Bone marrow (tissue), 2 donors: Measurements from ENCODE around the gene KLK13.

ENCODE experiments used
- DNase-seq, 2 donors: peaks; one replicate each; lab custom pipeline; 2025; lab: John Stamatoyannopoulos, UW

KLK13 gene

DNA sequence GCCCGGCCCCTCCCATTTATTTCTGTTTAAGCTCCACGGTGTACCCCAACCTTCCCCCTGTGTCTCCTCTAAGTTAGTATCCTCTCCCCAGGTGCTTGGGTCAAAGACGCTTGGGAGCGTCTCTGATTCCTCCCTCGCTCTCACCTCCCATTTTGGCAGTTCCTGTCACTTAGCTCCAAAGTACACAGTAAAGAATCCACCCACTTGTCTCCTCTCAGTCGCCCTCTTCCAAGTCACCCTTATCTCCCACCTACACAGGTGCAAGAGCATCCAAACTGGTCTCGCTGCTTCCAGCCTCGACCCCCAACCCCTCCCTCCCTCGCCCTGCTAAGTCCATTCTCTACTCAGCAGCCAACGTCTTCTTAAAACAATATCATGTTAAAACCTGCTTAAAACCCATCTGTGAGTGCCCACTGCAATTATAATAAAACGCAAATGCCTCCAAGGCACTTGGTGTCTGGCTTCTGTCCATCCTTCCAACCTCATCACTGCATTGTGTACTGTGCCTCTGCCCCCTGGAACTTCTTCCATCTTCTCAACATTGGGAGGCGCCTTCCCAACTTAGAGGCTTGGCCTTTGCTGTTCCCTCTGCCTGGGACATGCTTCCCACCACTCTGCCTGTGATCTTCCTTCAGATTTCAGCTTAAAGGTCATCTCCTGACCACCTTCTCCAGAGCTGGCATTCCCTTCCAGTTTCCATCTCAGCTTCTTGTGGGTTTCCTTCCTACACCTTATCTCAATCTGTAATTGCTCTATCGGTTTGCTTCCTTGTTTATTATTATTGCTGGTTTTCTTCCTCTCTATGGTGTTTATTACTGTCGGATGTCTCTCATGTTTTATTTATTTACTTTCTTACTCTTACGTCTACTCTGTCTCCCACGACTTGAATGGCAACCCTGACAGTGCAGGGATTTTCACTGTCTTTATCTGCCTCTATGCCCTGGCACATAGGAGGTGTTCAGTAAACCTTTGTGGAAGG, 27.3 kb upstream of the KLK13 start:
- no peak for DNase-seq

DNA sequence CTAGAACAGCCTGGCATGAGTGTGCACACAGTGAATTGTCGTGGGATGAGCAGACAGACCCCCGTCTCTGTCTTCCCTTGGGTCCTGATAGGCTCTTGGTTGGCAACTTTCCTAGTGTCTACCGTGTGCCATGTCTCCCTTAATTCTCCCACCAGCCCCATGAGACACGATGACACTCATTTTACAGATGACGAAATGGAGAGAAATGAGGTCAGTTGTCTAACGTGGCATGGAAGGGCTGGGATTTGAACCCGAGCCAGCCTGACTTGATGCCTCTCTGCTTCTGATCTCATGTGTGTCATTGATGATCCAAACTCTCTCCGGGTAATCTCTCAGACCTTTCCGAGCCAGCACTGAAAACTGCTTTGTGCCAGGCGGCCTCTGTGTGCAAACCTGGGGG, 26.2 kb upstream of the KLK13 start:
- DNase-seq, result no peak

DNA sequence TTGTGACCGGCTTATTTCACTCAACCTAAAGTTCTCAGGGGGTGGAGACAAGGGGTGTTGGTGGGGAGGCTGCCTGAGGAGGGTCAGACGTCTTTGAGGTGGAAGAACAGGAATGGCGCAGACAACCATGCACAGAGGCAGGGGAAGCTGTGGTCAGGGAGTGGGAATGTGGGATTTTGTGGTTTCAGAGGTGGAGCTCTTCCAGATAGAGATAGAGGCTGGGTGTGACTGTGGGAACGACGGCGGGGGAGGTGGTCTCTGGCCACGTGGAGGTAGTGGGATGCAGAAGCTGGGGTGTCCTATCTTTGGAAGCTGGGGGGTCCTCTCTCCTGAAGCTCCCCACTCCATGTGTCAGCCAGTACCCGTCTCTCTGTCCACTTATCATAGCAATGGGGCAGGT, 25.6 kb upstream of the KLK13 start:
- no peak for DNase-seq

DNA sequence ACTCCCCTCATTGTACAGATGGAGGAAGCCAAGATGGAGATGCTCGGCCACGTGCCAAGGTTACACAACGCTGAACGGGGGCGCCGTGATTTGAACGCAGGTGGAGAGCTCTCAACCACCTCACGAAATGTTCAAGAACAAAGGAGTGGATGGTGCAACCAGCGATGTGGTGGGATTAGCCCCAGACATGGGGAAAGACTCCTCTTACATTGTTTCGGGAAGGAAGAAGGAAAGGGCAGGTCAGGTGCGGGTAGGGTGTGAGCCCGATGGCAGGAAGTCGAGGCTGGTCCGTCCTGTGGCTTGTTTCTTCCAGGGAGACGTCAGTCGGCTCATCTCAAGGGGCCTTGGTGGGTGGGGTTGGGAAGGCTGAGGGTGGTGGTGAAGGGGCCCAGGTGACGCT, 24.9 kb upstream of the KLK13 start:
- DNase-seq, result no peak

DNA sequence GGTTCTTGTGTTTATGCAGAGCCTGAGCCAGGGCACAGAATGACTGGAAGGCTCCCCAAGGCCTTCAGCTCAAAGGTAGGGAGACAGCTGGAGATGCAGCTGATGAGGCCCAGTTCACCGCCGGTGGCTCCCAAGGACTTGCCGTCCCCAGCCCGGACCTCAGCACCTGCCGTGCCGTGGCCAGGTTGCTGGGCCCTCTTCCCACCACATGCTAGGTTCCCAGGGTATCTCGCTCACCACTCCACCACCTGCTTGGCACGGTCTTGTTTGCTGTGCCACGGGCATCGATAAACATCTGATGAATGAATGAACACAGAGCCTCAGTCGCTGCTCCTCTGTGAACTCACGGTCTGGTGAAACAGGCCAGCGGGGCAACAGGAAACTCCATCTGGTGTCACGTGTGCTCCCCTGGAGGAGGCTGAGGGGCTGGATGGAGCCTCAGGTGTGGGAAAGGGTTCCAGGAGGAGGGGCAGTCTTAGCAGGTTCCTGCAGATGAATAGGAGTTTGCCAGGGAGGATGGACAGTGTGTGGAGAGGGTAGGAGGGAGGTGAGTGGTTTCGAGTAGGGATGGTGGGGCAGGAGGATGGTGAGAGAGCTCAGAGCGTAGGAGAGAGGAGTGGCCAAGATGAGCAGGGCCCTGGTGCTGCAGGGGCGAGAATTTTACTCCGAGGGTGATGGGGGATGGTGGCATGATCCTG, 21.4 kb upstream of the KLK13 start:
- no peak for DNase-seq

DNA sequence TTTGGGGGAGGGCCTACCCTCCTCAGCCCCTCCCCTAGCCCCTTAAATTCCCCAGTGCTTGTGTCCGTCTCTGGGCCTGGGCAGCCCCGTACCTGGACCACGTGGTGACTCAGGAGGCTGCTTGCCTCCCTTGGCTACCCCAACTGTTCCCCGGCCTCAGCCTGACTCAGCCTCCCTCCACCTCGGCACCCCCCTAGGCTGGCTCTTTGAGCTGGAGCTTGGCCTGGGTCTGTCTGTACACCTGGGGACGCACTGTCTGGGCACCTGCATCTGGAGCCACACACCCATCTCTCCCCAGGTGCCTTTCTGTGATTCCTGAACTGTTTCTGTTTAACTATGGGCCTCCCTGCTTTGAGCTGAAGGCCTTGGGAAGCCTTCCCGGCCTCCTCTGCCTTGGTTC, 19.6 kb upstream of the KLK13 start:
- DNase-seq, result no peak

DNA sequence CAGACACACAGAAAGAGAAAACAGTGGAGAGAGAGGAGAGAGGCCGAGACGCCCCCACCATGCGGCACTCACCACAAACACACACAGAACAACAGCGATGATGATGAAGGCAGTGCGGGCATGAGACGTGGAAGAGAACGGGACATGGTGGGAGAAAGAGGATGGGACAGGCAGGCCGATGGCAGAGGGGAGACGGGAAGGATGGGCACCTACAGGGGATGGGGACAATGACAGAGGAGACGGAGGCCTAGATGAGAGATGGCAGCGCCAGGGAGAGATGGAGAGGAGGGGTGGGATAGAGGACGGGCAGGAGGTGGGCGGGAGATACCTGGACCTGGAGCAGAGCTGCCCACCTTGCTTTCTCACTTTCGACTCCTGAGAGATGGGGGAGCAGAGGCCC, 18.9 kb upstream of the KLK13 start:
- DNase-seq, result no peak

DNA sequence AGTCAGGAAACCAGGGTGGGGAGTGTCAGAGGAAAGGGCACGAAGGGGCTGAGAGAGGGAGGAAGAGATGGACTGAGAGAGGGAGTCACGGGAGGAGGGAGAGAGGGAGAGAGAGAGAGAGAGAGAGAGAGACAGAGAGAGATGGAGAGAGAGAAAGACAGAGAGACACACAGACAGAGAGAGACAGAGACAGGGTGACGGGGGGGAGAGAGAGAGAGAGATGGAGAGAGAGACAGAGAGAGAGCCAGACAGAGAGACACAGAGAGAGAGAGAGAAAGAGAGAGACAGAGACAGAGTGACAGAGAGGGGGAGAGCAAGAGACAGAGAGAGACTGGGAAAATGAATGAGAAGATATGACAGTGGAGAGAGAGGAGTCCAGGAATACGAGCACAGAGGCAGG, 18.3 kb upstream of the KLK13 start:
- DNase-seq, result no peak

DNA sequence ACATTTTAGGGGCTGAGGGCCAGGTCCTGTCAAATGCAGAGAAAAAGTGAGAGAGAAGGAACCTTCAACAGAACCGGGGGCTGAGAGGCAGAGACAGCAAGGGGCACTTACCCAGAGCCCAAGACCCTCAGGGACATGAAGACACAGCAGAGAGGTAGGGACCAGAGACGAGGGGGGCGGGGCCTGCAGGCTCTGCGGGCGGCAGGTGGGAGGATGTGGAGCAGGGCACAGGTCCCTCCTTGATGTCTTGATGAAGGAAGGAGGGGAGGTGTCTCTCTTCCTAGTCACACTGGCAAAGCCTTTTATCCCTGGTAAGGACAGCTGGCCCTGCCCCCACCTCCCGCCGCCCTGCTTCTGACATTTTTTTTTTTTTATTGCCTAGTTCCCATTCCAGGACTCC, 17.7 kb upstream of the KLK13 start, which contains the start of gene KLK14:
Gene KLK14 (minus strand): TSS at position 277 of the 400 bp plus-strand sequence. CDS start 273 bp downstream, at position 4.
- DNase-seq, result no peak

DNA sequence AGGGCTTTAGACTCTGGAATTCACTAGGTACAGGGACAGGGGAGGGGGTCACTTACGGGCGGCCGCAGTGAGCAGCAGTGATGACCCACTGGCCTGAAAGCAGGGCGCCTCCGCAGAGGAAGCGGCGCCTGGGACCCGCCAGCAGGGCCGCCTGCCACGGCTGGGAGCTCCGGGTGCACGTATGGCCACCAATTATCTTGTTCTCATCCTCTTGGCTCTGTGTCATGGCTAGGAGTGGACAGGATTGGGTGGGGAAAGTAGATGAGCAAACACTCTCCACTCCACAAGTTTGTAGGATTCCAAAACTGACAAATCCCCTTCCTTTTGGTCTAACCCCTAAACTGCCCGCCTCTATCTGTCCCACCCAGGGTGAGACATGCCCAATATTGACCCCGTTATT, 16.6 kb upstream of the KLK13 start:
- no peak for DNase-seq

DNA sequence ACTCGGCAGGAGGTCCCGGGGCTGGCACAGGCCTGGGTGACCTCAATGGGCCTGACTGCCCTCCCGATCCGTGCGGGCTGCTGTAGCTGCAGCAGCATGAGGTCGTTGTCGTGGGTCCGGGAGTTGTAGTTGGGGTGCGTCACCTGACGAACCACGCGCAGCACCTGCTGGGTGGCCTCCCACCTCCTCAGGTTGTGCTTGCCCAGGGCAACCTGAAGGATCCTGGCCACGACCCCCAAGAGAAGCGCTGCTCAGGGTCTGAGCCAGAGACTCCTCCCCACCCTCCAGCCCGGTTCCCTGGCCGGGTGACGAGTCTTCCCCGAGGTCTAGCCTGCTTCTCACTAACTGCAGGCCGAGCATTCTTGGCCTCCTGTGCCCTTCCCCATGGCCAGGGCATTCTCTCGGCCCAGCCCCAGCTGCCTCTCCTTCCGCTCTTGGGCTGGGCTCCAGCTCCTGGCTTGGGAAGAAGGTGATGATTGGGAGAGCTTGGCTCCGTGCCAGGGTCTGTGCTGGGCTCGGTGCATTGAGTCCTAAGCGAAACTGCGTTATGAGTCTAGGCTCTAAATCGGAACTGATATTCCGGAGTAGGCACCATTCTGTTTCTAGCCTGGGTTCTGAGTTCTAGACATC, 14.7 kb upstream of the KLK13 start:
- no peak for DNase-seq

DNA sequence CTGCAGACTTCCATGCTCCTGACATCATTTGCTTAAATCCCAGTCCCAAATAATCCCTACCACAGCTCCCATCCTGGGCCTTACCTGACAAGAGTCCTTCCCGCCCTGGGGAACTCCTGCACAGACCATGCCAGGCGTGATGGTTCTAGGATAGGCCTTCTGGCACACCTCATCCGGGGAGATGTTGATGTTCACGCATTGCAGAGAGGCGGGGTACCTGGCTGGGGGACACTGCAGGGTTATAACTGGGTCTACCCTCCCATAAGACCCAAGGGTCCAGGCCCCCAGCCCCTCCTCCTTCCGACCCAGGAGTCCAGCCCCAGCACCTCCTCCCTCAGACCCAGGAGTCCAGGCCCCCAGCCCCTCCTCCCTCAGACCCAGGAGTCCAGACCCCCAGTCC, 13.8 kb upstream of the KLK13 start:
- no peak for DNase-seq

DNA sequence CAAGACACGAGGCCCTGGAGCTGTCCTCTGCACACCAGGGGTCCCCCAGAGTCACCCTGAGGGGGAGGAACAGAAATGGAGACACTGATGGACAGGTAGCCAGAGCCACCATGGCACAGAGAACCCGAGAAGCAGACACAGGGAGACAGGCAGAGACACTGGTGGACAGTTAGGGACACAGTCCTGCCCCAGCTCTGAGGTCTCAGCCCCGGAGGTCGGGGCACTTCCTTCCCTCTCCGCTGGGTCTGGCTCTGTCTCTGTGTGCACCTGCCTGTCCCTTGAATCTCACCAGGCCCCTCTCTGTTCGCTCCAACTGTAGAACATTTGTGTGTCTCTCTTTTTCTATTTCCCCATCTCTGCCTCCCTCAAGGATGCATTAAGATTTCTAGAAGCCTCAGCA, 13.2 kb upstream of the KLK13 start:
- DNase-seq, result no peak

DNA sequence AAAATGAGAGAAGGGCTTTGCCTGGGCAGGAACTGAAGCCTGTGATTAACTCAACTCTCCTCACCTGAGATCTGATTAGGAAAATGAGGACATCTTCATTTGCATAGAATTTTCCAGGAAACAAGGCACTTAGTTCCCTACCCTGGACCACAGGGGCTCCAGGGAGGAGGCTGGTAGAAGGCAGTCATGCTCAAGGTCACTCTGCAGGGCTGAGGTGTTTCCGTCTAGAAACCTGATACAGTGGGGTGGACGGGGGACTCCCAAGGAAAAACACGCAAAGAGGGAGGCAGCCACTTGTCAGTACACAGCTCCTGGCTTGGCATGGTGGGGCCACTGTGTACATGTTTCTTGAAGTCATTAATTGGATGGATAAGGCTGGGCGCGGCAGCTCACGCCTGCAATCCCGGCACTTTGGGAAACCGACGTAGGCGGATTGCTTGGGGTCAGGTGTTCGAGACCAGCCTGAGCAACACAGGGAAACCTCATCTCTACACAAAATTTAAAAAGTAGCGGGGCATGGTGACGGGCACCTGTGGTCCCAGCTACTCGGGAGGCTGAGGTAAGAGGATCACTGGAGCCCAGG, 11.8 kb upstream of the KLK13 start:
- DNase-seq, result no peak

DNA sequence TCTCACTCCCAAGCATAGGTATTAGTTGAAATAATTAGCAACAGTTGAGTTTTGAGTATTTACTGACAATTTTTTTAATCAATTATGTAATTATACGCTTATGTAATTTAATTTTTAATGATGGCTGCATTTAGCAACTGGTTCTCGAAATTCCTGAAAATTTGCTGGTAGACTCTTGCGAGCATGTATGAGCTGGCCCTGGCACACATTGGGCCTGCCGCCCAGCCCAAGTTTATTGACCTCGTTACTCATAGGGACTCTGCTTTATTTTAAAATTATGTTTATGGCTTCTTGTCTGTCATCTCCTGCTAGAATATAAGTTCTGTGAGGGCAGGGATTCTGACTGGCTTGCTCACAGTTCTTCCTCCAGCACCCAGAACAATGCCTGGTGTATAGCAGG, 11.1 kb upstream of the KLK13 start:
- no peak for DNase-seq

DNA sequence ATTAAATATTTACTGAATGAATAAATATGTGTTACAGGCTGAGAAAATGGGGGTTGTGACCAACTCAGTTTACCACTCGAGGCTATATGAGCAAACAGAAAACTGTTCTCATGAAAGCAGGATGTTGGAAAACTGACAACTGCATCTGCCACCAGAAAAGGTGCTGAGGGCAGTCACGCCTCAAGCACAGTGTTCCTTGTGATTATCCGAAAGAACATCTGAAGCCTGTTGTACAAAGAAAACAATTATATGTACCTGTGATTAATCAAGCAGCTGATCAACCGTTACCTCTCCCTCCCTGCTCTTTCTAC, 6.2 kb upstream of the KLK13 start:
- no peak for DNase-seq

DNA sequence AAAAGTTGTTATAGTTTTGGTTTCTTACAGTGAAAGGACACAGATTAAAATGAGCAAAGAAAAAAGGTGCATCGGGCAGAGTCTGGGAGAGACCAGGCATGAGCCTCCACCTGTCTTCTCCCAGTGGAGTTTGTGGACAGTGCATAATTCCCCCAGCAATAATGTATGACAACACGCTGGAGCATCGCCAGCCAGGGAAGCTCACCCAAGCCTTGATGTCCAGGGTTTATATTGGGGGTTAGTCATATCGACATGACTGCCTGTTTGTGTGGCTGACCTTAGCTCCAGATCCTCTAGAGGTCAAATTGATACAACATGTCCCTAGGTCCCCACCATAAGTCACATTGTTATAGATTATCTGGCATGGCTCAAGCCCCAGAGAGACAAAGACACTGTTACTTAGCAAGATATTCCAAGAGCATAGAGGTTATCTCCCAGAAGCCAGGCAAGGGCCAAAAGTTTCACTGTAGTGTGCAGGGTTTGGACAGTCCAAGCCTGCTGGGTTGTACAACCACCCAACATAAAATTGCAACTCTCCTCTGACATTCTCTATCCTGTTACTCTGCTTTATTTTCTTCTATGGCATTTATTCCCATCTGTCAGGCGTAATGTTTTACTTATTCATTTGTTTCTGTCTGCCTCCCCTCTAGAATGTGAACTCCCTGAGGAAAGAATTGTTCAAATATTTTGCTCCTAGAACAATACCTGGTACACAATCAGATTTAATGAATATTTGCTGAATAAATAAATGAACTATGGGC, 5.6 kb upstream of the KLK13 start:
- DNase-seq, result no peak

DNA sequence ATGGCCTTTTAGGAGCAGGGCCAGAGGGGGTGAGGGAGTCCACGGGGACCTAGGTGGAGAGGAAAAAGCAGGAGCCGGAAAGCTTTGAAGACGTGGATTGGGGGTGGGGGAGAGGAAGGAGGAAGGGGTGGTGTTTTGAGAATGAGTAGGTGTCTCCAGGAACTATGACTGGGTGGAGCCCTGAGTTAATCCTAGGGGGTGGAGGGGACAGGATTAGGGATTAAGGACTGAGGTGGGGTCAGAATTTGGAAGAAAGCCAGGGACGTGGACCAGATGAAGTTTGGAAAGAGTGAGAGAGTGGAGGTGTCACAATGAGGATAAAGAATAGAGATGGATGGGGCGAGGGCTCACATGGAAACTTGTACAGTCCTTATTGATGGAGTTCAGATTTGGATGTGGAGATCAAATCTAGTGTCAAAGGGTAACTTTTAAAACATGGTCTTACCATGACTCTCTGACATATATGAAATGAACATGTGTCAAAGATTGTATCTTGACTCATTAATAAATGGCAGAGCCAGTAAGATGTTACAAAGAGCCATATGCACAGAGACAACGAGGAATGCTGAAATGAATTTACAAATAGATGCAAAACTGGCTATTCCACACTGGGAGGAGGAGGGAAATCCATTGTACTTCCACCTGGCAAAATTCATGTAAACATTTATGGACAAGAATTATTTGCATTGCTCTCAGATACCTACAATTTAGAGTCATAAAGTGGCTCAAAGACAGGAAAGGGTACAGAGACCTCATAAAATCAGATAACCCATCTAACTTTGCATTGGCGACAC, 1.7 kb upstream of the KLK13 start:
- DNase-seq, result no peak

DNA sequence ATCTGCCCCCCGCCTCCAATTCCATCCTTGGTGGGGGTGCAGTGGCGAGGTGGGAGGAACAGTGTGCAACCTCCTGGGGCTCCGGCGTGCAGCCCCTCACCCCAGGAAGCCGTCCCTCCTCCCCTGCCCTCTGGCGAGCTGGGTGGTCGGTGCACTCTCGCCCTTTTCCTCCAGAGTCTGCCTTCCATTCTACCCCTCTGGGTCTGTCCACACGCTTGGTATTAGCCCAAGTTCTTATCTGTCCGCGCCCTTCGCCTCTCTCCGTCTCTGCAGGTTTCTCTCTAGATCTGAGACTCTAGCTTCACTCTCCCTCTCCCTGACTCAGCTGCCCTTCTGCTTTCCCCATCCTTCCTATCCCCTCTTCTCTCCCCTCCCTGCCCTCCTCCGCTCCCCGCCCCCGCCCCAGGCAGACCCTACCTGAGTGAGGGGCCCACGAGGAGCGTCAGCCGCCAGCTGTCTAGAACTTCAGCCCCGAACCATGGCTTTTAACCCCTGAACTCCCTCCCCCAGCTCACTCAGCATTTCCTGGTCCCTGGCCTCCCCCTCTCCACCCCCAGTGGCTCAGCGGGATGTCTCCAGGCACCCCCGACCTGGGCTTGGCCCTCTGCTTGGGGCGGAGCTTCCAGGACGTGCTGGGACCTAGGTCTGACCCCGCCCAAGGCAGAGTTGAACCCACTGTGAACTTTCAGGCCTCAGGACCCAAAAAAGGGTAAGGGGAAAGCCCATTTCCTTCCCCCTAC, 499 bp upstream of the KLK13 start:
- DNase-seq, result no peak

DNA sequence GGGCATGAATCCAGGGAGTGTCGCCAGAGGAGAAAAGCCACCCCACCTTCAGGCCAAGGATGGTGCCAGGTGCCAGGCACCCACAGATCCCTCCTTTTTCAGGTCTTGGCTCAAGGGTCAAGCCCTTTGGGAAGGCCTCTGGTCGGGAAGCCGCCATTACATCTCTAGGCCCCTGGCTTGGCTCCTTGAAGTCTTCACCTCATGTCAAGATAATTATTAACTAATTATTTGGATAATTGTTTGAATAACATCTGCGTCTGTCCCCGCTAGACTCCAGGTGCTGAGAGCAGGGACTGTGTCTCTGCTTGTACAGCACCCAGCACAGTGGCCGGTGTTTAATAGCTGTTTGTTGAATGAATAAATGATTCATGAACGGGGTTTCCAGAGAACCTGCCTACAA, 1.2 kb downstream of the KLK13 start:
- DNase-seq, result no peak
